ENCODE data around the gene ANP32B.

DNA sequence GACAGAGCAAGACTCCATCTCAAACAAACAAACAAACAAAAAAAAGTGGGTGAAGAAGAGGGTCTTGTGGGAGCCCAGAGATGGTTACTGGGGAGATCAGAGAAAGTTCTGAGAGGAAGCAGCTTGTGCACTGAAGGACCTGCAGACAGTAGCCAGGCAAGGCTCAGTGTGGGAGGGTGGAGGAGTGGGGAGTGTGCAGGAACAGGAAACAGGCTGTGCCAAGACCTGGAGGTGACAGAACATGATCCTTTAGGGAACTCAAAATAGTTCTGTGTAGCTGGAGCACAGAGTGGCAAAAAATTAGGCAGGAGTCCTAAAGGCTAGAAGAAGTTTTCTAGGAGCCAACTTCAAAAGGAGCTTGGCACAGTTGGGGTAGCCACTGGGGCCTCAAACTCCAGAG lies 54.2 kb downstream of the ANP32B start:
- no peak for TF ChIP-seq TAF1 (IDR thresholded peaks at IDR 0.05; ENCODE audit: borderline replicate concordance, low read depth, low read length)
- no peak for TF ChIP-seq POLR2AphosphoS5 (IDR thresholded peaks at IDR 0.05; ENCODE audit: low read depth, low read length)
- no peak for TF ChIP-seq POLR2A (IDR thresholded peaks at IDR 0.05; ENCODE audit: low read depth, low read length)
